Liver (tissue), 9 donors: ENCODE measurements around the gene ADGRV1. TPM values are rescaled to one million over a fixed set of nuclear protein-coding genes. Genes with fewer than 3 reads are reported as not detected.

Experiments used
- DNase-seq: peaks from one replicate; pipeline ENCODE4 v3.0.0-alpha.2; 2017; ENCODE audit warnings: low spot score
- H3K27ac ChIP-seq, 2 donors: one replicate each; pipeline ENCODE4 v1.7.0; 2013; ENCODE audit warnings: inconsistent platforms in 2 of 2, low read length in 2 of 2, control low read depth in 1 of 2, low read depth in 1 of 2, mild to moderate bottlenecking in 1 of 2
- H3K27me3 ChIP-seq, 4 donors: one replicate each; pipeline versions ENCODE4 v1.6.1 to v1.7.0; 2013; ENCODE audit warnings: low read length in 3 of 4, inconsistent platforms in 1 of 4, mild to moderate bottlenecking in 1 of 4, moderate library complexity in 1 of 4; ENCODE audit not compliant: control insufficient read depth in 4 of 4, insufficient read depth in 4 of 4
- H3K36me3 ChIP-seq, 4 donors: one replicate each; pipeline versions ENCODE4 v1.6.1 to v1.7.0; 2013; ENCODE audit warnings: low read length in 3 of 4, mild to moderate bottlenecking in 3 of 4, low read depth in 1 of 4, moderate library complexity in 1 of 4; ENCODE audit not compliant: control insufficient read depth in 4 of 4, insufficient read depth in 3 of 4
- H3K4me1 ChIP-seq, 4 donors: one replicate each; pipeline versions ENCODE4 v1.6.1 to v1.7.0; 2013; ENCODE audit warnings: low read length in 3 of 4, mild to moderate bottlenecking in 3 of 4, moderate library complexity in 1 of 4; ENCODE audit not compliant: control insufficient read depth in 4 of 4, insufficient read depth in 4 of 4
- H3K4me3 ChIP-seq, 3 donors: one replicate each; pipeline versions ENCODE4 v1.6.1 to v1.7.0; 2013; ENCODE audit warnings: low read length in 3 of 3, control low read depth in 1 of 3, low read depth in 1 of 3, mild to moderate bottlenecking in 1 of 3
- H3K9ac ChIP-seq, 2 donors: one replicate each; pipeline ENCODE4 v1.7.0; 2013; ENCODE audit warnings: low read length in 2 of 2, mild to moderate bottlenecking in 2 of 2, moderate library complexity in 2 of 2, control low read depth in 1 of 2, low read depth in 1 of 2
- H3K9me3 ChIP-seq, 4 donors: one replicate each; pipeline versions ENCODE4 v1.6.1 to v1.7.0; 2013; ENCODE audit warnings: low read length in 3 of 4; ENCODE audit not compliant: control insufficient read depth in 4 of 4
- EGR1 ChIP-seq, 2 donors: IDR thresholded peaks; 2 replicates each; pipeline ENCODE4 v1.6.1; 2016 to 2018; ENCODE audit warnings: antibody characterized with exemption in 2 of 2, low read depth in 2 of 2
- FOXA1 ChIP-seq: IDR thresholded peaks from 2 replicates; pipeline ENCODE4 v1.6.1; 2016; ENCODE audit warnings: antibody characterized with exemption
- FOXA2 ChIP-seq: IDR thresholded peaks from 2 replicates; pipeline ENCODE4 v1.6.1; 2016; ENCODE audit warnings: antibody characterized with exemption
- GABPA ChIP-seq, 2 donors: IDR thresholded peaks in 1 of 2; conservative IDR thresholded peaks in 1 of 2; 2 replicates each; pipeline ENCODE4 v1.6.1; 2016; ENCODE audit warnings: antibody characterized with exemption in 2 of 2, mild to moderate bottlenecking in 1 of 2, moderate library complexity in 1 of 2
- HNF4A ChIP-seq, 2 donors: conservative IDR thresholded peaks; 2 replicates each; pipeline ENCODE4 v1.6.1; 2016; ENCODE audit warnings: antibody characterized with exemption in 2 of 2, mild to moderate bottlenecking in 2 of 2
- HNF4G ChIP-seq: IDR thresholded peaks from 2 replicates; pipeline ENCODE4 v1.6.1; 2016; ENCODE audit warnings: antibody characterized with exemption
- JUND ChIP-seq, 2 donors: IDR thresholded peaks; 2 replicates each; pipeline ENCODE4 v1.6.1; 2016; ENCODE audit warnings: antibody characterized with exemption in 2 of 2
- NR2F2 ChIP-seq: IDR thresholded peaks from 2 replicates; pipeline ENCODE4 v1.6.1; 2016; ENCODE audit warnings: antibody characterized with exemption
- RAD21 ChIP-seq, 2 donors: IDR thresholded peaks; 2 replicates each; pipeline ENCODE4 v1.6.1; 2016; ENCODE audit warnings: antibody characterized with exemption in 2 of 2, mild to moderate bottlenecking in 2 of 2
- RXRA ChIP-seq, 2 donors: IDR thresholded peaks; 2 replicates each; pipeline ENCODE4 v1.6.1; 2017 to 2018; ENCODE audit warnings: antibody characterized with exemption in 2 of 2, mild to moderate bottlenecking in 1 of 2
- SP1 ChIP-seq: IDR thresholded peaks from 2 replicates; pipeline ENCODE4 v1.6.1; 2018; ENCODE audit warnings: antibody characterized with exemption, mild to moderate bottlenecking
- TAF1 ChIP-seq: conservative IDR thresholded peaks from 2 replicates; pipeline ENCODE4 v1.6.1; 2016; ENCODE audit warnings: antibody characterized with exemption, mild to moderate bottlenecking
- YY1 ChIP-seq: IDR thresholded peaks from 2 replicates; pipeline ENCODE4 v1.6.1; 2016; ENCODE audit warnings: antibody characterized with exemption, mild to moderate bottlenecking
- whole genome bisulfite sequencing: extraction: QIAGEN DNeasy Blood & Tissue Kit; methylation state at CpG from one replicate; pipeline ENCODE4 v1.1.7; 2013; 5-methylcytosine and 5-hydroxymethylcytosine counted together
- polyA plus RNA-seq, 2 donors: library from polyadenylated mRNA; stranded (reverse) in 1 of 2; unstranded in 1 of 2; fragments of 200-250 nt in 1 of 2; fragments of >200 nt in 1 of 2; fragmentation: Nextera tagmentation in 1 of 2; extraction: Ambion mirVana in 1 of 2; gene quantifications; one replicate each; pipeline versions ENCODE4 v1.2.1 to v1.2.3, GENCODE V29; 2013 to 2015
- total RNA-seq, 2 donors: library from RNA; depleted of rRNA; stranded (reverse); fragments of >200 nt; gene quantifications; one replicate each; pipeline ENCODE4 v1.2.3, GENCODE V29; 2014
- TF ChIP-seq, protein P1 (sequence below): IDR thresholded peaks from 2 replicates; pipeline ENCODE4 v1.6.1; 2016; ENCODE audit warnings: antibody characterized with exemption
- TF ChIP-seq, protein P2 (sequence below): fragments of 150-350 bp; IDR thresholded peaks from 2 replicates; pipeline ENCODE4 v1.5.1; 2017; ENCODE audit warnings: improper control_type of control experiment, low read depth, low read length; ENCODE audit not compliant: missing input control
- TF ChIP-seq, protein P3 (sequence below): IDR thresholded peaks from 2 replicates; pipeline ENCODE4 v1.6.1; 2016; ENCODE audit warnings: antibody characterized with exemption
- TF ChIP-seq, protein P4 (sequence below): IDR thresholded peaks from 2 replicates; pipeline ENCODE4 v1.6.1; 2016; ENCODE audit warnings: antibody characterized with exemption, mild to moderate bottlenecking
- TF ChIP-seq, protein P5 (sequence below): IDR thresholded peaks from 2 replicates; pipeline ENCODE4 v1.6.1; 2016; ENCODE audit warnings: antibody characterized with exemption
- donor health status: healthy.
- donor health status: healthy.
- donor health status: healthy.
- donor health status: healthy.
- donor health status: healthy.

ADGRV1 gene
- total and polyA plus RNA-seq, 4 donors, result 5.1 to 15.5 (median 9.6) TPM

DNA sequence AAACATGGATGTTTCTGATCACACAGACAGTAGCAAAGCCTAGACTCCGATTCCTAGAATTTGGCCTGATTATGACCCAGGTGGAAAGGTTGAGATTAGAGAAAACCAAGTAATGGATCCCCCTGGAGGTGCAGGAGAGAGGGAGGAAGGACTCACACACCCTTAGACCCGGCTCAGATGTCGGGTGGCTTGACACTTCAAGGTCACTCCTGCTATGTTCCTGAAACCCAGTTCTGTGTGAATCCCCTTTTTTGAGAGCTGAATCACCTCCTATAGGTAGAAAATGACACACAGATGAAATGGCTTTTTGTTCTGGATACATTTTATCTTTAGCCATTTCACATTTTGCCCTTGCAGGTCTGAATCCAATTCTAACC lies 631.7 kb downstream of the ADGRV1 start:
- 74% methylated on average over 3 of the region's 3 CpGs for WGBS
- Histone ChIP-seq H3K4me3 (no peak overlapping the region), H3K9ac (no peak overlapping the region), H3K9me3 (no peaks in the 10 kb centered on the region), H3K36me3 (no peaks in the 10 kb centered on the region), H3K27ac (peak overlapping the region in 1 of 2 donors; percentile 46), H3K4me1 (no peaks in the 10 kb centered on the region), H3K27me3 (no peaks in the 10 kb centered on the region)
- TF ChIP-seq JUND (IDR thresholded peaks at IDR 0.05), result no peak
- no peak for TF ChIP-seq NR2F2
- TF ChIP-seq, protein P1, sequence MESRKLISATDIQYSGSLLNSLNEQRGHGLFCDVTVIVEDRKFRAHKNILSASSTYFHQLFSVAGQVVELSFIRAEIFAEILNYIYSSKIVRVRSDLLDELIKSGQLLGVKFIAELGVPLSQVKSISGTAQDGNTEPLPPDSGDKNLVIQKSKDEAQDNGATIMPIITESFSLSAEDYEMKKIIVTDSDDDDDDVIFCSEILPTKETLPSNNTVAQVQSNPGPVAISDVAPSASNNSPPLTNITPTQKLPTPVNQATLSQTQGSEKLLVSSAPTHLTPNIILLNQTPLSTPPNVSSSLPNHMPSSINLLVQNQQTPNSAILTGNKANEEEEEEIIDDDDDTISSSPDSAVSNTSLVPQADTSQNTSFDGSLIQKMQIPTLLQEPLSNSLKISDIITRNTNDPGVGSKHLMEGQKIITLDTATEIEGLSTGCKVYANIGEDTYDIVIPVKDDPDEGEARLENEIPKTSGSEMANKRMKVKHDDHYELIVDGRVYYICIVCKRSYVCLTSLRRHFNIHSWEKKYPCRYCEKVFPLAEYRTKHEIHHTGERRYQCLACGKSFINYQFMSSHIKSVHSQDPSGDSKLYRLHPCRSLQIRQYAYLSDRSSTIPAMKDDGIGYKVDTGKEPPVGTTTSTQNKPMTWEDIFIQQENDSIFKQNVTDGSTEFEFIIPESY, result no peak
- TF ChIP-seq FOXA2, result no peak
- TF ChIP-seq RXRA (IDR thresholded peaks at IDR 0.05), result no peak
- TF ChIP-seq, protein P2, sequence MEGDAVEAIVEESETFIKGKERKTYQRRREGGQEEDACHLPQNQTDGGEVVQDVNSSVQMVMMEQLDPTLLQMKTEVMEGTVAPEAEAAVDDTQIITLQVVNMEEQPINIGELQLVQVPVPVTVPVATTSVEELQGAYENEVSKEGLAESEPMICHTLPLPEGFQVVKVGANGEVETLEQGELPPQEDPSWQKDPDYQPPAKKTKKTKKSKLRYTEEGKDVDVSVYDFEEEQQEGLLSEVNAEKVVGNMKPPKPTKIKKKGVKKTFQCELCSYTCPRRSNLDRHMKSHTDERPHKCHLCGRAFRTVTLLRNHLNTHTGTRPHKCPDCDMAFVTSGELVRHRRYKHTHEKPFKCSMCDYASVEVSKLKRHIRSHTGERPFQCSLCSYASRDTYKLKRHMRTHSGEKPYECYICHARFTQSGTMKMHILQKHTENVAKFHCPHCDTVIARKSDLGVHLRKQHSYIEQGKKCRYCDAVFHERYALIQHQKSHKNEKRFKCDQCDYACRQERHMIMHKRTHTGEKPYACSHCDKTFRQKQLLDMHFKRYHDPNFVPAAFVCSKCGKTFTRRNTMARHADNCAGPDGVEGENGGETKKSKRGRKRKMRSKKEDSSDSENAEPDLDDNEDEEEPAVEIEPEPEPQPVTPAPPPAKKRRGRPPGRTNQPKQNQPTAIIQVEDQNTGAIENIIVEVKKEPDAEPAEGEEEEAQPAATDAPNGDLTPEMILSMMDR, result no peak
- TF ChIP-seq HNF4G, result no peak
- TF ChIP-seq, protein P3, sequence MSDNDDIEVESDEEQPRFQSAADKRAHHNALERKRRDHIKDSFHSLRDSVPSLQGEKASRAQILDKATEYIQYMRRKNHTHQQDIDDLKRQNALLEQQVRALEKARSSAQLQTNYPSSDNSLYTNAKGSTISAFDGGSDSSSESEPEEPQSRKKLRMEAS, result no peak
- no peak for TF ChIP-seq YY1
- TF ChIP-seq FOXA1, result no peak
- TF ChIP-seq, protein P4, sequence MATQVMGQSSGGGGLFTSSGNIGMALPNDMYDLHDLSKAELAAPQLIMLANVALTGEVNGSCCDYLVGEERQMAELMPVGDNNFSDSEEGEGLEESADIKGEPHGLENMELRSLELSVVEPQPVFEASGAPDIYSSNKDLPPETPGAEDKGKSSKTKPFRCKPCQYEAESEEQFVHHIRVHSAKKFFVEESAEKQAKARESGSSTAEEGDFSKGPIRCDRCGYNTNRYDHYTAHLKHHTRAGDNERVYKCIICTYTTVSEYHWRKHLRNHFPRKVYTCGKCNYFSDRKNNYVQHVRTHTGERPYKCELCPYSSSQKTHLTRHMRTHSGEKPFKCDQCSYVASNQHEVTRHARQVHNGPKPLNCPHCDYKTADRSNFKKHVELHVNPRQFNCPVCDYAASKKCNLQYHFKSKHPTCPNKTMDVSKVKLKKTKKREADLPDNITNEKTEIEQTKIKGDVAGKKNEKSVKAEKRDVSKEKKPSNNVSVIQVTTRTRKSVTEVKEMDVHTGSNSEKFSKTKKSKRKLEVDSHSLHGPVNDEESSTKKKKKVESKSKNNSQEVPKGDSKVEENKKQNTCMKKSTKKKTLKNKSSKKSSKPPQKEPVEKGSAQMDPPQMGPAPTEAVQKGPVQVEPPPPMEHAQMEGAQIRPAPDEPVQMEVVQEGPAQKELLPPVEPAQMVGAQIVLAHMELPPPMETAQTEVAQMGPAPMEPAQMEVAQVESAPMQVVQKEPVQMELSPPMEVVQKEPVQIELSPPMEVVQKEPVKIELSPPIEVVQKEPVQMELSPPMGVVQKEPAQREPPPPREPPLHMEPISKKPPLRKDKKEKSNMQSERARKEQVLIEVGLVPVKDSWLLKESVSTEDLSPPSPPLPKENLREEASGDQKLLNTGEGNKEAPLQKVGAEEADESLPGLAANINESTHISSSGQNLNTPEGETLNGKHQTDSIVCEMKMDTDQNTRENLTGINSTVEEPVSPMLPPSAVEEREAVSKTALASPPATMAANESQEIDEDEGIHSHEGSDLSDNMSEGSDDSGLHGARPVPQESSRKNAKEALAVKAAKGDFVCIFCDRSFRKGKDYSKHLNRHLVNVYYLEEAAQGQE, result no peak
- TF ChIP-seq SP1, result no peak
- no peak for TF ChIP-seq HNF4A (conservative IDR thresholded peaks at IDR 0.05)
- no peak for TF ChIP-seq RAD21 (IDR thresholded peaks at IDR 0.05)
- TF ChIP-seq EGR1 (IDR thresholded peaks at IDR 0.05; ENCODE audit: low read depth in 2 of 2), result no peak
- TF ChIP-seq, protein P5, sequence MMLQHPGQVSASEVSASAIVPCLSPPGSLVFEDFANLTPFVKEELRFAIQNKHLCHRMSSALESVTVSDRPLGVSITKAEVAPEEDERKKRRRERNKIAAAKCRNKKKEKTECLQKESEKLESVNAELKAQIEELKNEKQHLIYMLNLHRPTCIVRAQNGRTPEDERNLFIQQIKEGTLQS, result no peak
- no peak for TF ChIP-seq TAF1
- TF ChIP-seq GABPA (IDR thresholded peaks at IDR 0.05 in 1 of 2, conservative IDR thresholded peaks at IDR 0.05 in 1 of 2), result no peak
- no peak for DNase-seq
